PC-3 (cell line): Measurements from ENCODE around the gene HIPK3. TPM values are rescaled to one million over a fixed set of nuclear protein-coding genes. Genes with fewer than 3 reads are reported as not detected.

Source experiments
- ATAC-seq: fragments of 200-7000 bp; cut with Tn5 transposase; 2 replicates; pipeline ENCODE4 v1.9.1; 2020; ENCODE audit warnings: mild to moderate bottlenecking, moderate library complexity
- BruUV-seq: library from RNA; stranded (reverse); fragments of 400-500 nt; replicated peaks from 2 replicates; lab custom pipeline; 2021; lab: Mats Ljungman, UMichigan
- CTCF ChIA-PET: fragments of 300-600 bp; sonication (Branson Sonifier 250); formaldehyde crosslinking; loops from one replicate; lab custom pipeline; 2022; ENCODE audit warnings: antibody characterized with exemption; lab: Charles Lee
- POLR2A ChIA-PET: fragments of 300-600 bp; sonication (Branson Sonifier 250); formaldehyde crosslinking; loops from one replicate; lab custom pipeline; 2022; ENCODE audit warnings: antibody characterized with exemption; ENCODE audit not compliant: unreplicated experiment; lab: Charles Lee
- DNase-seq: peaks from one replicate; pipeline ENCODE4 v3.0.0-alpha.2; 2015
- H2AFZ ChIP-seq: fragments of 300-600 bp; sonication (generic); 2 replicates; pipeline ENCODE4 v1.6.0; 2016; ENCODE audit warnings: antibody characterized with exemption, low read length
- H3F3A ChIP-seq: fragments of 300-600 bp; sonication (generic); one replicate; pipeline ENCODE4 v1.6.0; 2017; ENCODE audit warnings: antibody characterized with exemption, low read length, control low read depth, mild to moderate bottlenecking; ENCODE audit not compliant: unreplicated experiment
- H3K27ac ChIP-seq: fragments of 300-600 bp; sonication (generic); 2 replicates; pipeline ENCODE4 v1.5.1; 2016; ENCODE audit warnings: mild to moderate bottlenecking, low read length
- H3K27me3 ChIP-seq: fragments of 300-600 bp; sonication (generic); 2 replicates; pipeline ENCODE4 v1.6.1; 2016; ENCODE audit warnings: low read length, mixed read lengths
- H3K36me3 ChIP-seq: fragments of 300-600 bp; sonication (generic); 2 replicates; pipeline ENCODE4 v1.6.1; 2016; ENCODE audit warnings: low read depth, mixed run types, low read length, mixed read lengths
- H3K4me1 ChIP-seq: fragments of 300-600 bp; sonication (generic); 2 replicates; pipeline ENCODE4 v1.5.1; 2016; ENCODE audit warnings: low read length; ENCODE audit not compliant: insufficient read depth
- H3K4me2 ChIP-seq: fragments of 300-600 bp; sonication (generic); 2 replicates; pipeline ENCODE4 v1.6.0; 2016; ENCODE audit warnings: low read length
- H3K4me3 ChIP-seq: fragments of 300-600 bp; sonication (generic); 2 replicates; pipeline ENCODE4 v1.5.1; 2016; ENCODE audit warnings: mild to moderate bottlenecking, low read length, mixed read lengths
- H3K79me2 ChIP-seq: fragments of 300-600 bp; sonication (generic); 2 replicates; pipeline ENCODE4 v1.6.1; 2017; ENCODE audit warnings: low read length, mixed read lengths
- H3K9ac ChIP-seq: fragments of 300-600 bp; sonication (generic); 2 replicates; pipeline ENCODE4 v1.6.0; 2016; ENCODE audit warnings: mild to moderate bottlenecking, low read length
- H3K9me2 ChIP-seq: fragments of 300-600 bp; sonication (generic); replicated peaks from 2 replicates; pipeline ENCODE4 v1.6.1; 2016; ENCODE audit warnings: mixed run types, low read length, mixed read lengths
- H3K9me3 ChIP-seq: fragments of 300-600 bp; sonication (generic); 2 replicates; pipeline ENCODE4 v1.6.1; 2016; ENCODE audit warnings: low read length, mixed read lengths
- H4K20me1 ChIP-seq: fragments of 300-600 bp; sonication (generic); 2 replicates; pipeline ENCODE4 v1.6.1; 2016; ENCODE audit warnings: low read length, mixed read lengths
- EZH2 ChIP-seq: fragments of 300-600 bp; sonication (generic); IDR thresholded peaks from one replicate; pipeline ENCODE4 v1.6.1; 2017; ENCODE audit warnings: antibody characterized with exemption, mild to moderate bottlenecking, low read length; ENCODE audit not compliant: unreplicated experiment
- EZH2phosphoT487 ChIP-seq: fragments of 300-600 bp; sonication (generic); IDR thresholded peaks from 2 replicates; pipeline ENCODE4 v1.6.1; 2018; ENCODE audit warnings: mild to moderate bottlenecking, antibody characterized with exemption, low read length, borderline replicate concordance
- intact Hi-C: fragments of 100-400 bp; cut with micrococcal nuclease; formaldehyde crosslinking; loops from 2 replicates; pipeline ENCODE4 v1.9.0; 2023
- total RNA-seq: library from RNA; depleted of rRNA; stranded (reverse); fragments of >200 nt; gene quantifications from 2 replicates; pipeline ENCODE4 v1.2.3, GENCODE V29; 2014
- TF ChIP-seq, protein P1 (sequence below): fragments of 300-600 bp; sonication (generic); conservative IDR thresholded peaks from 2 replicates; pipeline ENCODE4 v1.5.1; 2017; ENCODE audit warnings: antibody characterized with exemption, low read depth, mild to moderate bottlenecking, low read length

HIPK3 gene
- total RNA-seq, 1 experiment from 2014 or later: 19.4 TPM

DNA sequence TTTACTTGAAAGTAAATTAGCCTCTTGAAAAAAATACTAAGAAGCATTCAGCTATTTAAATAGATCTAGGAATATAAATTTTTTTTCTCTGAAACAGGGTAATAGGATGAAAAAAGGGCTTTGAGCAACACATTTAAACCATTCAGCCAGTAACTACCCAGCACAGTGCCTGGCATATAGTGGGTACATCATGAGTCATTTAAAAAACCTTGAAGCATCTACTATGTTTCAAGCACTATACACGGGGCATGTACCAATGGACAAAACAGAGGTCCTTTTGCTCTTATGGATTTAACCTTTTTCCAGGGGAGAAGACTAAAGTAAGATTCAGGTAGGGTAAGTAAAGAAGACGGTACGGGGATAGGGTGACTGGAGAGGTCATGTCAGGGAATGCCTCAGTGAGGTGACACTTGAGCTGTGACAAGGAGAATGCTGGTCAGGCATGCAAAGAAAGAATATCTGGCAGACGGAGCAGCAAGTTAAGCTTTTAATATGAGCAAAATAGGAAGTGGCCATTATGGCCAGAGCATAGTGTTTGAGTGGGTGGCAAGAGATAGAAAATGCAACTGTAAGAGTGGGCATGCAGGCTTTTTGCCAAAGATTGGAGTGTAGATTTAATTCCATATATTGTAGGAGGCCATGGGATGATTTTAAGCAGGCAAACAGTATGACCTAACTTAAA is 101.1 kb downstream of the HIPK3 start:
- Histone ChIP-seq H3K4me2 (no peak overlapping the region), H3K9me2 (no peaks in the 10 kb centered on the region), H3K36me3 (peaks cover 7% of the 10 kb centered on the region; the same call in 1 of the 2 replicates), H3F3A (no peaks in the 10 kb centered on the region), H3K79me2 (no peaks in the 10 kb centered on the region), H3K9me3 (no peaks in the 10 kb centered on the region), H3K27me3 (no peaks in the 10 kb centered on the region), H3K4me1 (no peaks in the 10 kb centered on the region), H4K20me1 (no peaks in the 10 kb centered on the region), H3K27ac (no peak overlapping the region), H2AFZ (no peak overlapping the region), H3K9ac (no peak overlapping the region), H3K4me3 (no peak overlapping the region)
- DNase-seq (no peak), ATAC-seq (no peak)
- no peak for TF ChIP-seq EZH2phosphoT487
- BruUV-seq: no TSS peak
- CTCF ChIA-PET: no interaction called here
- intact Hi-C loops: no loop called here
- POLR2A ChIA-PET: no interaction called here

GRCh38 chr11:33360642-33361041 is 103.5 kb downstream of the HIPK3 start:
- CTCF ChIA-PET: no interaction called here
- DNase-seq (no peak), ATAC-seq (no peak)
- Histone ChIP-seq H2AFZ (no peak overlapping the region), H4K20me1 (no peaks in the 10 kb centered on the region), H3K27me3 (no peaks in the 10 kb centered on the region), H3K4me3 (no peak overlapping the region), H3F3A (no peaks in the 10 kb centered on the region), H3K27ac (no peak overlapping the region), H3K9me3 (no peaks in the 10 kb centered on the region), H3K4me2 (no peak overlapping the region), H3K9me2 (no peaks in the 10 kb centered on the region), H3K9ac (no peak overlapping the region), H3K36me3 (no peaks in the 10 kb centered on the region), H3K79me2 (no peaks in the 10 kb centered on the region), H3K4me1 (no peaks in the 10 kb centered on the region)
- no TSS peak for BruUV-seq
- TF ChIP-seq, protein P1, sequence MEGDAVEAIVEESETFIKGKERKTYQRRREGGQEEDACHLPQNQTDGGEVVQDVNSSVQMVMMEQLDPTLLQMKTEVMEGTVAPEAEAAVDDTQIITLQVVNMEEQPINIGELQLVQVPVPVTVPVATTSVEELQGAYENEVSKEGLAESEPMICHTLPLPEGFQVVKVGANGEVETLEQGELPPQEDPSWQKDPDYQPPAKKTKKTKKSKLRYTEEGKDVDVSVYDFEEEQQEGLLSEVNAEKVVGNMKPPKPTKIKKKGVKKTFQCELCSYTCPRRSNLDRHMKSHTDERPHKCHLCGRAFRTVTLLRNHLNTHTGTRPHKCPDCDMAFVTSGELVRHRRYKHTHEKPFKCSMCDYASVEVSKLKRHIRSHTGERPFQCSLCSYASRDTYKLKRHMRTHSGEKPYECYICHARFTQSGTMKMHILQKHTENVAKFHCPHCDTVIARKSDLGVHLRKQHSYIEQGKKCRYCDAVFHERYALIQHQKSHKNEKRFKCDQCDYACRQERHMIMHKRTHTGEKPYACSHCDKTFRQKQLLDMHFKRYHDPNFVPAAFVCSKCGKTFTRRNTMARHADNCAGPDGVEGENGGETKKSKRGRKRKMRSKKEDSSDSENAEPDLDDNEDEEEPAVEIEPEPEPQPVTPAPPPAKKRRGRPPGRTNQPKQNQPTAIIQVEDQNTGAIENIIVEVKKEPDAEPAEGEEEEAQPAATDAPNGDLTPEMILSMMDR: no peak
- TF ChIP-seq EZH2phosphoT487 (no peak), EZH2 (no peak)
- intact Hi-C loops: loop anchor here (5.0 kb wide), 2 partner anchors 172 to 187 kb away; no protein-coding TSS in a partner anchor
- POLR2A ChIA-PET: no interaction called here

- ChIA-PET POLR2A (interaction anchor here (0.6 to 0.7 kb wide), 2 partner anchors 20 to 374 kb away, joined by 3 read pairs; partner anchors contain the start of gene CD59), CTCF (interaction anchor here (1.2 to 1.9 kb wide), 2 partner anchors 326 to 380 kb away, joined by 7 to 11 read pairs; no protein-coding TSS in a partner anchor)
- Histone ChIP-seq H3K9me3 (no peaks in the 10 kb centered on the region), H3K9ac (no peak overlapping the region), H3F3A (no peaks in the 10 kb centered on the region), H3K4me2 (peak overlapping the region; percentile 52), H3K36me3 (no peaks in the 10 kb centered on the region), H3K4me1 (no peaks in the 10 kb centered on the region), H2AFZ (0 out of 2 replicates have a peak overlapping the region, but pooled peaks have one; percentile 19), H3K27me3 (no peaks in the 10 kb centered on the region), H3K4me3 (no peak overlapping the region), H3K9me2 (no peaks in the 10 kb centered on the region), H3K79me2 (no peaks in the 10 kb centered on the region), H4K20me1 (no peaks in the 10 kb centered on the region), H3K27ac (no peak overlapping the region)
- ATAC-seq: peak; percentile 53
- DNase-seq: peak; percentile 71
- BruUV-seq: no TSS peak
- TF ChIP-seq, protein P1: peak; percentile 76
- no peak for TF ChIP-seq EZH2phosphoT487
- intact Hi-C loops: loop anchor here (1.0 to 5.0 kb wide), 4 partner anchors 170 to 467 kb away; no protein-coding TSS in a partner anchor
These were observed 105.1 kb downstream of the HIPK3 start for GRCh38 chr11:33362051-33362910.
